ENCODE data around the gene DISC1.
A peak's percentile ranks its signal among the peaks of the same experiment; 100 is the strongest.
"Not testable (repeated sequence)": the region's sequence is repeated elsewhere in the genome, so short reads cannot be mapped to it uniquely, and the experiment has no call there.

Gene DISC1

GRCh38 chr1:231619257-231619634 lies 7.3 kb upstream of the DISC1 start:
- POLR2A ChIA-PET, result no interaction called here
- CTCF ChIA-PET, result no interaction called here
- DNase-seq (ENCODE audit: extremely low spot score), result no peak
- TF ChIP-seq ZNF384 (IDR thresholded peaks at IDR 0.05) (no peak), NFRKB (IDR thresholded peaks at IDR 0.05) (no peak)

GRCh38 chr1:231625042-231625441 lies 1.5 kb upstream of the DISC1 start:
- POLR2A ChIA-PET, result interaction anchor here (1.5 kb wide), 1 partner anchor 287 kb away, joined by 3 read pairs; the partner anchor contains the start of genes EXOC8 and SPRTN
- DNase-seq (ENCODE audit: extremely low spot score); CTCF ChIA-PET: not testable (repeated sequence)

GRCh38 chr1:231625975-231626534 lies 535 bp upstream of the DISC1 start:
- POLR2A ChIA-PET, result interaction anchor here (1.0 to 1.5 kb wide), 4 partner anchors 8 to 288 kb away, joined by 3 to 7 read pairs (median 4); partner anchors contain the start of genes EXOC8 and SPRTN
- CTCF ChIA-PET, result interaction anchor here (0.6 kb wide), 3 partner anchors 19 to 754 kb away, joined by 3 read pairs; no protein-coding TSS in a partner anchor
- TF ChIP-seq ELF4 (IDR thresholded peaks at IDR 0.05) (no peak), SP1 (IDR thresholded peaks at IDR 0.05) (no peak), NFRKB (IDR thresholded peaks at IDR 0.05) (no peak)
- no peak for DNase-seq (ENCODE audit: extremely low spot score)

- DNase-seq (ENCODE audit: extremely low spot score), result peak; percentile 78
- TF ChIP-seq CTBP1 (IDR thresholded peaks at IDR 0.05; ENCODE audit: borderline replicate concordance) (no peak), ZNF384 (IDR thresholded peaks at IDR 0.05) (no peak), FOXK2 (IDR thresholded peaks at IDR 0.05) (no peak), FOXA1 (IDR thresholded peaks at IDR 0.05) (no peak), L3MBTL2 (conservative IDR thresholded peaks at IDR 0.05) (no peak), TARDBP (IDR thresholded peaks at IDR 0.05) (no peak), SUZ12 (IDR thresholded peaks at IDR 0.05) (no peak)
- CTCF ChIA-PET, result interaction anchor here (0.6 kb wide), 1 partner anchor 753 kb away, joined by 3 read pairs; no protein-coding TSS in a partner anchor
- POLR2A ChIA-PET, result interaction anchor here (1.0 to 1.4 kb wide), 3 partner anchors 9 to 28 kb away, joined by 3 to 7 read pairs (median 4); no protein-coding TSS in a partner anchor
Measured at GRCh38 chr1:231626951-231627614, 493 bp downstream of the DISC1 start.

GRCh38 chr1:231628207-231628876 lies 1.8 kb downstream of the DISC1 start:
- ChIA-PET POLR2A (no interaction called here), CTCF (interaction anchor here (0.6 kb wide), 1 partner anchor 74 kb away, joined by 3 read pairs; no protein-coding TSS in a partner anchor)
- DNase-seq (ENCODE audit: extremely low spot score), result no peak
- TF ChIP-seq FOXA1 (IDR thresholded peaks at IDR 0.05), result no peak
- TF ChIP-seq LEF1 (IDR thresholded peaks at IDR 0.05; ENCODE audit: borderline replicate concordance), result no peak
- no peak for TF ChIP-seq SP1 (IDR thresholded peaks at IDR 0.05)
- TF ChIP-seq FOXM1 (IDR thresholded peaks at IDR 0.05; ENCODE audit: borderline replicate concordance), result no peak
- TF ChIP-seq TARDBP (IDR thresholded peaks at IDR 0.05), result no peak
- TF ChIP-seq ZNF384 (IDR thresholded peaks at IDR 0.05), result no peak
- no peak for TF ChIP-seq ARNT (IDR thresholded peaks at IDR 0.05)
- TF ChIP-seq PKNOX1 (IDR thresholded peaks at IDR 0.05), result peak; percentile 69
- TF ChIP-seq HDGF (IDR thresholded peaks at IDR 0.05; ENCODE audit: borderline replicate concordance), result no peak

- no peak for DNase-seq (ENCODE audit: extremely low spot score)
- CTCF ChIA-PET, result no interaction called here
- POLR2A ChIA-PET, result no interaction called here
- TF ChIP-seq CTBP1 (IDR thresholded peaks at IDR 0.05; ENCODE audit: borderline replicate concordance) (no peak), ARNT (IDR thresholded peaks at IDR 0.05) (no peak), ZNF384 (IDR thresholded peaks at IDR 0.05) (no peak), TARDBP (IDR thresholded peaks at IDR 0.05) (no peak), ELF4 (IDR thresholded peaks at IDR 0.05) (no peak), L3MBTL2 (conservative IDR thresholded peaks at IDR 0.05) (no peak), FOXM1 (IDR thresholded peaks at IDR 0.05; ENCODE audit: borderline replicate concordance) (no peak), FOXA1 (IDR thresholded peaks at IDR 0.05) (no peak), LEF1 (IDR thresholded peaks at IDR 0.05; ENCODE audit: borderline replicate concordance) (no peak), BHLHE40 (IDR thresholded peaks at IDR 0.05; ENCODE audit: borderline replicate concordance) (no peak), HDGF (IDR thresholded peaks at IDR 0.05; ENCODE audit: borderline replicate concordance) (no peak), PKNOX1 (IDR thresholded peaks at IDR 0.05) (no peak), FOXK2 (IDR thresholded peaks at IDR 0.05) (no peak), NFRKB (IDR thresholded peaks at IDR 0.05) (no peak), SUZ12 (IDR thresholded peaks at IDR 0.05) (no peak), SP1 (IDR thresholded peaks at IDR 0.05) (no peak)
Measured at GRCh38 chr1:231629132-231629531, 2.5 kb downstream of the DISC1 start.

GRCh38 chr1:231630558-231631205 lies 4.1 kb downstream of the DISC1 start:
- POLR2A ChIA-PET, result no interaction called here
- TF ChIP-seq NFRKB (IDR thresholded peaks at IDR 0.05), result no peak
- TF ChIP-seq FOXK2 (IDR thresholded peaks at IDR 0.05), result no peak
- TF ChIP-seq PKNOX1 (IDR thresholded peaks at IDR 0.05), result no peak
- no peak for TF ChIP-seq FOXA1 (IDR thresholded peaks at IDR 0.05)
- TF ChIP-seq LEF1 (IDR thresholded peaks at IDR 0.05; ENCODE audit: borderline replicate concordance), result no peak
- TF ChIP-seq ZNF384 (IDR thresholded peaks at IDR 0.05), result no peak
- no peak for TF ChIP-seq BHLHE40 (IDR thresholded peaks at IDR 0.05; ENCODE audit: borderline replicate concordance)
- TF ChIP-seq SP1 (IDR thresholded peaks at IDR 0.05), result no peak
- TF ChIP-seq ARNT (IDR thresholded peaks at IDR 0.05), result no peak
- TF ChIP-seq ELF4 (IDR thresholded peaks at IDR 0.05), result no peak
- no peak for TF ChIP-seq TARDBP (IDR thresholded peaks at IDR 0.05)
- no peak for TF ChIP-seq FOXM1 (IDR thresholded peaks at IDR 0.05; ENCODE audit: borderline replicate concordance)
- TF ChIP-seq L3MBTL2 (conservative IDR thresholded peaks at IDR 0.05), result no peak
- no peak for DNase-seq (ENCODE audit: extremely low spot score)
- CTCF ChIA-PET, result interaction anchor here (1.0 kb wide), 1 partner anchor 10 kb away, joined by 8 read pairs; no protein-coding TSS in a partner anchor
